GM12878 (cell line): ENCODE measurements around the gene SYNPR. TPM values are rescaled to one million over a fixed set of nuclear protein-coding genes. Genes with fewer than 3 reads are reported as not detected.

Source experiments
- ATAC-seq: fragments of 200-7000 bp; cut with Tn5 transposase; 3 replicates; pipeline ENCODE4 v1.9.1; 2020; ENCODE audit warnings: mild to moderate bottlenecking, moderate library complexity
- BruUV-seq: library from RNA; stranded (reverse); fragments of 400-500 nt; replicated peaks from 2 replicates; lab custom pipeline; 2021; lab: Mats Ljungman, UMichigan
- CTCF ChIA-PET: fragments of 300-600 bp; sonication (Branson Sonifier 250); formaldehyde crosslinking; extraction: SDS; loops from one replicate; lab custom pipeline; 2021; ENCODE audit warnings: inconsistent platforms; lab: Yijun Ruan, JAX
- POLR2A ChIA-PET: fragments of 350-600 bp; formaldehyde crosslinking; extraction: SDS; loops from one replicate; lab custom pipeline; 2021; ENCODE audit warnings: inconsistent platforms; lab: Charles Lee
- RAD21 ChIA-PET: fragments of 300-600 bp; sonication (Branson Sonifier 250); formaldehyde crosslinking; loops from one replicate; lab custom pipeline; 2023; ENCODE audit warnings: antibody characterized with exemption; ENCODE audit not compliant: unreplicated experiment; lab: Charles Lee
- SMC1A ChIA-PET: fragments of 300-600 bp; sonication (Branson Sonifier 250); formaldehyde crosslinking; loops from one replicate; lab custom pipeline; 2023; ENCODE audit not compliant: unreplicated experiment, uncharacterized antibody; lab: Charles Lee
- DNase-seq: peaks from one replicate; pipeline ENCODE4 v3.0.0-alpha.2; 2011; ENCODE audit warnings: low read depth, low spot score
- FAIRE-seq: peaks from 3 replicates; lab custom pipeline; 2011; peaks lifted over from hg19 to GRCh38; lab: Jason Lieb, UNC
- H2AFZ ChIP-seq: 2 replicates; pipeline ENCODE4 v1.6.0; 2011; ENCODE audit warnings: low read depth, low read length, control low read depth; ENCODE audit not compliant: control insufficient read depth
- H3K27ac ChIP-seq: 2 replicates; pipeline ENCODE4 v1.5.1; 2011; ENCODE audit warnings: control low read depth; ENCODE audit not compliant: control insufficient read depth, insufficient read depth
- H3K27me3 ChIP-seq, 2 experiments: replicated peaks in 1 of 2; 2 replicates each; pipeline versions ENCODE4 v1.6.0 to v1.6.1; 2011; ENCODE audit warnings: low read length in 1 of 2; ENCODE audit not compliant: control insufficient read depth in 2 of 2, insufficient read depth in 2 of 2
- H3K36me3 ChIP-seq, 2 experiments: 2 replicates each; pipeline ENCODE4 v1.5.1; 2011; ENCODE audit warnings: low read length in 1 of 2; ENCODE audit not compliant: control insufficient read depth in 2 of 2, insufficient read depth in 2 of 2
- H3K4me1 ChIP-seq: 2 replicates; pipeline ENCODE4 v1.6.1; 2011; ENCODE audit warnings: mild to moderate bottlenecking, low read length, moderate library complexity, mixed read lengths; ENCODE audit not compliant: control insufficient read depth, insufficient read depth
- H3K4me2 ChIP-seq: 2 replicates; pipeline ENCODE4 v1.6.0; 2011; ENCODE audit warnings: control low read depth; ENCODE audit not compliant: control insufficient read depth, insufficient read depth
- H3K4me3 ChIP-seq: fragments of 200-600 bp; sonication (generic); 2 replicates; pipeline ENCODE4 v1.5.1; 2016
- H3K79me2 ChIP-seq: 2 replicates; pipeline ENCODE4 v1.6.0; 2011; ENCODE audit warnings: low read length; ENCODE audit not compliant: control insufficient read depth, insufficient read depth
- H3K9ac ChIP-seq: 2 replicates; pipeline ENCODE4 v1.8.0; 2011; ENCODE audit warnings: low read length, control low read depth, mixed read lengths; ENCODE audit not compliant: control insufficient read depth, insufficient read depth
- H3K9me3 ChIP-seq: replicated peaks from 3 replicates; pipeline ENCODE4 v1.5.1; 2011; ENCODE audit warnings: mild to moderate bottlenecking, low read length; ENCODE audit not compliant: control insufficient read depth, insufficient read depth
- H4K20me1 ChIP-seq: 2 replicates; pipeline ENCODE4 v1.6.0; 2011; ENCODE audit not compliant: control insufficient read depth, insufficient read depth
- ASH2L ChIP-seq: fragments of 300-600, 200-600 bp; sonication (generic); IDR thresholded peaks from 2 replicates; pipeline ENCODE4 v1.6.1; 2017; ENCODE audit warnings: low read depth, mild to moderate bottlenecking, borderline replicate concordance
- BCL11A ChIP-seq: IDR thresholded peaks from 2 replicates; pipeline ENCODE4 v1.6.1; 2011; ENCODE audit warnings: low read depth, low read length
- CBX3 ChIP-seq: fragments of 200-600 bp; sonication (generic); IDR thresholded peaks from 2 replicates; pipeline ENCODE4 v1.6.1; 2016; ENCODE audit warnings: low read depth, borderline replicate concordance
- HDAC6 ChIP-seq: fragments of 200-600 bp; sonication (generic); IDR thresholded peaks from one replicate; pipeline ENCODE4 v1.8.0; 2017; ENCODE audit warnings: antibody characterized with exemption; ENCODE audit not compliant: unreplicated experiment
- KAT2A ChIP-seq: conservative IDR thresholded peaks from 2 replicates; pipeline ENCODE4 v1.6.1; 2011; ENCODE audit warnings: low read depth, low read length; ENCODE audit not compliant: control insufficient read depth
- RAD51 ChIP-seq: fragments of 450-650 bp; IDR thresholded peaks from 2 replicates; pipeline ENCODE4 v1.6.1; 2016; ENCODE audit warnings: moderate library complexity, mild to moderate bottlenecking, inconsistent platforms
- RCOR1 ChIP-seq: conservative IDR thresholded peaks from 2 replicates; pipeline ENCODE4 v1.6.1; 2012; ENCODE audit warnings: low read depth, low read length, improper control_type of control experiment
- WGBS: methylation state at CpG from one replicate; pipeline ENCODE4 v1.1.6; 2016; ENCODE audit warnings: low lambda C conversion rate; ENCODE audit not compliant: insufficient replicate concordance, insufficient coverage; ENCODE audit errors: missing lambda C conversion rate; 5-methylcytosine and 5-hydroxymethylcytosine counted together
- in situ Hi-C: fragments of 300-500 bp; cut with MboI; formaldehyde crosslinking; loops from 9 replicates; pipeline ENCODE4 v1.14.3; 2018; ENCODE audit warnings: mixed read lengths
- intact Hi-C: fragments of 100-400 bp; cut with micrococcal nuclease; formaldehyde crosslinking; loops from one replicate; pipeline ENCODE4 v1.14.2; 2022; ENCODE audit not compliant: unreplicated experiment
- polyA plus RNA-seq, 11 experiments: library from polyadenylated mRNA; depleted of rRNA in 4 of 11; unstranded in 6 of 11; stranded (reverse) in 5 of 11; fragments of >200 nt; fragmentation: Nextera tagmentation in 4 of 11; fragmentation: Illumina TruSeq in 1 of 11; extraction: Ambion mirVana in 4 of 11; extraction: Trizol in 1 of 11; gene quantifications; 1 replicate in 1 of 11; 2 replicates in 10 of 11; pipeline versions ENCODE4 v1.2.1 to v1.2.3, GENCODE V29; 2011 to 2016; ENCODE audit warnings: inconsistent platforms in 2 of 11, missing spikeins in 2 of 11, low read depth in 1 of 11
- total RNA-seq, 4 experiments: library from RNA; depleted of rRNA in 3 of 4; stranded (reverse); fragments of >200 nt in 3 of 4; fragmentation: Illumina TruSeq in 1 of 4; extraction: Trizol in 1 of 4; gene quantifications; 2 replicates each; pipeline versions ENCODE4 v1.2.1 to v1.2.3, GENCODE V29; 2013 to 2021
- TF ChIP-seq, protein P1 (sequence below): IDR thresholded peaks from 2 replicates; pipeline ENCODE4 v1.6.1; 2012; ENCODE audit warnings: low read length, inconsistent platforms

SYNPR gene
- total and polyA plus RNA-seq, 10 of the 15 experiments (the other 5 are each of a cell fraction or from before 2014, with no cell fraction given) = not detected

DNA sequence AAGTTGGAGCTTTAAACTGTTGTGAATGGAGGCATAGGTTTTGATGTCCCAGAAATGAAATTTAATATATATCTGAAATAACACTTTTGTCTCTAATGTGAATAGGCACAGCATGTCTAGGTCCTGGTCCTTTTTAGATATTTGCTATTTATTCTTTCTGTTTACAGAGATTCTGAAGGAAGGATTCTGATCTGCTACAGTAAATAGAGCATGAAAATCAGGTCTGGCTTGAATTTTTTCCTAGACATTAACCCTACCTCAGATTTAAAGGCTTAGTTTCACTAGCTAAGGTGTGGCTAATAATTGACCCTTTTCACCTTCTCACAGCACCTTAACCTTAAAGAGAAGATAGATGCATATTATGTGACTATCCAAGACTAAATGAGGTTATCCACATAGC, 48.0 kb upstream of the SYNPR start (continued):
- no peak for TF ChIP-seq RAD51

DNA sequence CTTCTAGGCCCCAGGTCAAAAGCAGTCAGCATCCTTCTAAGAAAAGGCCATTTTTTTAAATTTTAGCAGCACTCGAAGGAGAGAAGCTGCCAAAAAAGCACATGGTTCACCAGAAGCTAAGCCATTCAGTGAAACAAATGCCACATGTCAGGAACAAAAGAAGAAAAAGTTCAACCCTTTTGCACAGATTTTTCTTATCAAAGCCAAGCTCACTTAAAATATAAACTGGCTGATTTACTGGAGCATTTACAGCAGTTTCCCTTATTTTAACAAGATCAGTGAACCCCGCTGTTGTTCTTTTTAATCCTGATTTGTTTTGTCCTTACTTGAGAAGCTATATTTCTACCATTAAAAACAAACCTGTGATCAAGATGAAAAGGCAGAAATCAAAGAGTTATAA, 46.5 kb upstream of the SYNPR start:
- CTCF ChIA-PET = interaction anchor here (0.9 to 3.9 kb wide), 5 partner anchors 10 to 609 kb away, joined by 3 to 17 read pairs (median 7); no protein-coding TSS in a partner anchor

More for the DNA sequence above, 46.5 kb upstream of the SYNPR start:
- no peak overlapping the region for H2AFZ ChIP-seq
- TF ChIP-seq KAT2A (no peak), CBX3 (no peak), BCL11A (no peak), ASH2L (no peak), RCOR1 (no peak), HDAC6 (no peak)
- TF ChIP-seq, protein P1, sequence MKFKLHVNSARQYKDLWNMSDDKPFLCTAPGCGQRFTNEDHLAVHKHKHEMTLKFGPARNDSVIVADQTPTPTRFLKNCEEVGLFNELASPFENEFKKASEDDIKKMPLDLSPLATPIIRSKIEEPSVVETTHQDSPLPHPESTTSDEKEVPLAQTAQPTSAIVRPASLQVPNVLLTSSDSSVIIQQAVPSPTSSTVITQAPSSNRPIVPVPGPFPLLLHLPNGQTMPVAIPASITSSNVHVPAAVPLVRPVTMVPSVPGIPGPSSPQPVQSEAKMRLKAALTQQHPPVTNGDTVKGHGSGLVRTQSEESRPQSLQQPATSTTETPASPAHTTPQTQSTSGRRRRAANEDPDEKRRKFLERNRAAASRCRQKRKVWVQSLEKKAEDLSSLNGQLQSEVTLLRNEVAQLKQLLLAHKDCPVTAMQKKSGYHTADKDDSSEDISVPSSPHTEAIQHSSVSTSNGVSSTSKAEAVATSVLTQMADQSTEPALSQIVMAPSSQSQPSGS = no peak
- TF ChIP-seq, all 136 proteins: peak for 0
- no peak for FAIRE-seq
- ATAC-seq = no peak
- in situ Hi-C loops = no loop called here
- ChIA-PET RAD21 (interaction anchor here (0.6 kb wide), 1 partner anchor 609 kb away, joined by 3 read pairs; no protein-coding TSS in a partner anchor), POLR2A (no interaction called here), SMC1A (interaction anchor here (0.8 to 1.7 kb wide), 4 partner anchors 398 to 566 kb away, joined by 3 to 7 read pairs (median 3); no protein-coding TSS in a partner anchor)
- no peak overlapping the region for H3K4me3 ChIP-seq
- no peaks in the 10 kb centered on the region for H4K20me1 ChIP-seq
- no peaks in the 10 kb centered on the region for H3K27me3 ChIP-seq
- H3K79me2 ChIP-seq = no peaks in the 10 kb centered on the region
- H3K9ac ChIP-seq = no peak overlapping the region
- H3K9me3 ChIP-seq = no peaks in the 10 kb centered on the region; the same call in 1 of the 3 replicates
- no peak for DNase-seq
- intact Hi-C loops = loop anchor here (2.0 kb wide), 1 partner anchor 565 kb away; no protein-coding TSS in a partner anchor
- no peaks in the 10 kb centered on the region for H3K36me3 ChIP-seq
- H3K4me2 ChIP-seq = no peak overlapping the region
- BruUV-seq = no TSS peak
- WGBS = 40% methylated on average over 2 of the region's 2 CpGs
- no peak overlapping the region for H3K27ac ChIP-seq
- no peaks in the 10 kb centered on the region for H3K4me1 ChIP-seq
